Vagina (tissue), 2 donors: Measurements from ENCODE around the gene BFSP2. TPM values are rescaled to one million over a fixed set of nuclear protein-coding genes. Genes with fewer than 3 reads are reported as not detected.
"Not testable (repeated sequence)": the region's sequence is repeated elsewhere in the genome, so short reads cannot be mapped to it uniquely, and the experiment has no call there.

ENCODE experiments used
- DNase-seq, 2 donors: peaks; one replicate each; pipeline ENCODE4 v3.0.0-alpha.2; 2017; ENCODE audit errors: extremely low spot score in 2 of 2
- H3K27ac ChIP-seq: fragments of 200-600 bp; sonication (generic); one replicate; pipeline ENCODE4 v1.5.1; 2019
- H3K27me3 ChIP-seq: fragments of 200-600 bp; sonication (generic); one replicate; pipeline ENCODE4 v1.5.1; 2019
- H3K36me3 ChIP-seq, 2 donors: fragments of 200-600 bp; sonication (generic); one replicate each; pipeline ENCODE4 v1.5.1; 2017 to 2019
- H3K4me1 ChIP-seq: fragments of 200-600 bp; sonication (generic); one replicate; pipeline ENCODE4 v1.5.1; 2019
- H3K4me3 ChIP-seq, 2 donors: fragments of 200-600 bp; sonication (generic); 1 replicate in 1 of 2; 2 replicates in 1 of 2; pipeline ENCODE4 v1.5.1; 2016 to 2019
- H3K9me3 ChIP-seq: fragments of 200-600 bp; sonication (generic); one replicate; pipeline ENCODE4 v1.5.1; 2019
- POLR2A ChIP-seq, 2 donors: fragments of 450-650 bp; IDR thresholded peaks; one replicate each; pipeline ENCODE4 v1.6.1; 2017; ENCODE audit warnings: antibody characterized with exemption in 2 of 2, mild to moderate bottlenecking in 2 of 2, moderate library complexity in 2 of 2
- POLR2AphosphoS5 ChIP-seq, 2 donors: sonication (generic); formaldehyde crosslinking; IDR thresholded peaks; one replicate each; pipeline ENCODE4 v1.9.0; 2017; ENCODE audit warnings: antibody characterized with exemption in 2 of 2, mild to moderate bottlenecking in 2 of 2, low read depth in 1 of 2; ENCODE audit not compliant: insufficient read depth in 1 of 2
- intact Hi-C: fragments of 100-400 bp; cut with DNase I; formaldehyde crosslinking; loops from one replicate; pipeline ENCODE4 v1.15.1; 2023
- total RNA-seq: library from RNA; depleted of rRNA; stranded (reverse); fragments of >200 nt; gene quantifications from one replicate; pipeline ENCODE4 v1.2.3, GENCODE V29; 2016
- TF ChIP-seq, protein P1 (sequence below), 3 experiments: fragments of 450-650 bp in 2 of 3; fragments of 200-600 bp in 1 of 3; sonication (generic) in 1 of 3; IDR thresholded peaks; one replicate each; pipeline ENCODE4 v1.5.1; 2017 to 2019; ENCODE audit warnings: antibody characterized with exemption in 3 of 3, mild to moderate bottlenecking in 2 of 3, moderate library complexity in 2 of 3

The BFSP2 gene
- total RNA-seq, 1 donor from 2014 or later, result not detected

DNA sequence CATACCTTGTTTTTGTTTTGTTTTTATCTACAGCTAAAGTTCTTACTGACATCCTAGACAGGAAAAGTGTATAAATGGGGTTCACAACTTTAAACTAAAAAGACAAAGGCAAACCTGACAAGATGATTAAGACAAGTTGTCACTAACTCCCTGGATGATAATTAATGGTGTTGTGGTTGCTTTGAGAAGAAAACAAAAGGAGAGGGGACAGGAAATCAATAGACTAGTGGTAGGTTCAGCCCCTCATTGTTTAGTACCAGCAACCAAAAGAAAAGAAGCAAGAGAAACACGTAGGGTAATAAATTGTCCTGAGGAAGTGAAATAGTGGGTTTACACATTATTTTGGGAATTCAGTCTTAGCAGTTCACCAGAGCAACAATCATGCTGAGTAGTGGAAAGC, 78.8 kb downstream of the BFSP2 start:
- no peak for DNase-seq
- TF ChIP-seq POLR2AphosphoS5 (IDR thresholded peaks at IDR 0.05; ENCODE audit: insufficient read depth in 1 of 2, low read depth in 1 of 2) (no peak), POLR2A (IDR thresholded peaks at IDR 0.05) (no peak)
- TF ChIP-seq, protein P1, sequence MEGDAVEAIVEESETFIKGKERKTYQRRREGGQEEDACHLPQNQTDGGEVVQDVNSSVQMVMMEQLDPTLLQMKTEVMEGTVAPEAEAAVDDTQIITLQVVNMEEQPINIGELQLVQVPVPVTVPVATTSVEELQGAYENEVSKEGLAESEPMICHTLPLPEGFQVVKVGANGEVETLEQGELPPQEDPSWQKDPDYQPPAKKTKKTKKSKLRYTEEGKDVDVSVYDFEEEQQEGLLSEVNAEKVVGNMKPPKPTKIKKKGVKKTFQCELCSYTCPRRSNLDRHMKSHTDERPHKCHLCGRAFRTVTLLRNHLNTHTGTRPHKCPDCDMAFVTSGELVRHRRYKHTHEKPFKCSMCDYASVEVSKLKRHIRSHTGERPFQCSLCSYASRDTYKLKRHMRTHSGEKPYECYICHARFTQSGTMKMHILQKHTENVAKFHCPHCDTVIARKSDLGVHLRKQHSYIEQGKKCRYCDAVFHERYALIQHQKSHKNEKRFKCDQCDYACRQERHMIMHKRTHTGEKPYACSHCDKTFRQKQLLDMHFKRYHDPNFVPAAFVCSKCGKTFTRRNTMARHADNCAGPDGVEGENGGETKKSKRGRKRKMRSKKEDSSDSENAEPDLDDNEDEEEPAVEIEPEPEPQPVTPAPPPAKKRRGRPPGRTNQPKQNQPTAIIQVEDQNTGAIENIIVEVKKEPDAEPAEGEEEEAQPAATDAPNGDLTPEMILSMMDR (IDR thresholded peaks at IDR 0.05), result no peak
- Histone ChIP-seq H3K36me3 (no peaks in the 10 kb centered on the region), H3K27ac (no peak overlapping the region), H3K27me3 (no peaks in the 10 kb centered on the region), H3K4me3 (no peak overlapping the region), H3K9me3 (no peaks in the 10 kb centered on the region), H3K4me1 (peaks cover 19% of the 10 kb centered on the region)
- intact Hi-C loops, result no loop called here

DNA sequence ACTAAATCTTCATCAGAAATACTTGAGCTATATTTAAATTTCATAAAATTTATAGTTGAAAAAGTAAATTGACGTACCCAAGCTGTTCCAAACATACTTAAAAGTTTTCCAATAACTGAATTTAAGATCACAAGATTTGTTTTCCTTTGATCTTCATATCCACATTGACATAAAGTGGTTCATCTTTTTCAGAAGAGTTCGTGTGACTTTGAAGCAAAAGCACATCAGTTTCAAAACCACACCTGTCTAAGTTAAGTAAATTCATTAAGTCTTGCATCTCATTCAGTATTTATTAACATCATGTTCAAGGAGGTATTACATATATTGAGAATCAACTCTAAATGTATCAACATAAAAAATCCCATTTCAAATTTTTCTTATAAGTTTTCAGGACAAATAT, 79.5 kb downstream of the BFSP2 start:
- DNase-seq, result no peak
- intact Hi-C loops, result no loop called here

DNA sequence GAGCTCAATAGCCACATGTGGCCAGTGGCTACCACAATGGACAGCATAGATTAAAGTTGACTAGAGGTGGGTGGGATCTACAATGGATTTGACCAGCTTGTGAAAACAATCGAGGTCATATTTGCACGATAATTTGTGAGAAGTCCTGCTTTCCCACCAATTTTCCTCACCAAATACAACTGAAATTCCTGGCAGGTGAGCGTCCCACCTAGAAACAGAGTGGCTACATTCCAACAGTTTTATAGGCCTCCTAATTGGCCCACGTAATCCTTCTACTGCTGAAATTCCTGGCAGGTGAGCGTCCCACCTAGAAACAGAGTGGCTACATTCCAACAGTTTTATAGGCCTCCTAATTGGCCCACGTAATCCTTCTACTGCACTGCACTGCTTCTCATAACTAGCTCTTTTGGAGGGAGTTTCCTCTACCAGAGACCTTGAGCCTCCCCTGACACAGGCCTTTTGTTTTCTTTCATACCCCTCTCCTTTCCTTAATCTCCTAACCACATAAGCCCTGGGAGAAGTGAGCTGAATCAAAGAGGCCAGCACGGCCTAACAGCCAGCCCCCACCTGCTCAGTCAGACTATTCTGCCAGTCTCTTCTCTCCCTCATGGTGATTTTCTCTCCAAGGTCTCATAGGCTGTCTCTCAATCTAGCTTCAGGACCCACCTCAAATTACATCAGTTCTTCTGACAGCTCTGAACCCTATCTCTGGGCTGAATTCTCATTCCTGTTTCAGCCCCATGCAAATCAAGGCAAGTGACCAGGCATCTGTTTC, 80.2 kb downstream of the BFSP2 start:
- no peak overlapping the region for H3K27ac ChIP-seq
- intact Hi-C loops, result no loop called here
- H3K9me3 ChIP-seq, result no peaks in the 10 kb centered on the region
- no peak overlapping the region for H3K4me3 ChIP-seq
- no peaks in the 10 kb centered on the region for H3K27me3 ChIP-seq
- TF ChIP-seq, protein P1 (IDR thresholded peaks at IDR 0.05), result no peak
- no peak for TF ChIP-seq POLR2AphosphoS5 (IDR thresholded peaks at IDR 0.05; ENCODE audit: insufficient read depth in 1 of 2, low read depth in 1 of 2)
- TF ChIP-seq POLR2A (IDR thresholded peaks at IDR 0.05), result no peak
- peak in 1 of 2 donors; percentile 18 for DNase-seq
- H3K36me3 ChIP-seq, result no peaks in the 10 kb centered on the region
- H3K4me1 ChIP-seq, result peaks cover 5% of the 10 kb centered on the region

More for the DNA sequence above, 79.5 kb downstream of the BFSP2 start:
- no peaks in the 10 kb centered on the region for H3K9me3 ChIP-seq
- no peaks in the 10 kb centered on the region for H3K27me3 ChIP-seq
- peaks cover 12% of the 10 kb centered on the region for H3K4me1 ChIP-seq
- no peak for TF ChIP-seq POLR2AphosphoS5 (IDR thresholded peaks at IDR 0.05; ENCODE audit: insufficient read depth in 1 of 2, low read depth in 1 of 2)
- TF ChIP-seq POLR2A (IDR thresholded peaks at IDR 0.05), result no peak
- TF ChIP-seq, protein P1 (IDR thresholded peaks at IDR 0.05), result no peak
- H3K27ac ChIP-seq, result no peak overlapping the region
- no peak overlapping the region for H3K4me3 ChIP-seq
- H3K36me3 ChIP-seq, result no peaks in the 10 kb centered on the region

DNA sequence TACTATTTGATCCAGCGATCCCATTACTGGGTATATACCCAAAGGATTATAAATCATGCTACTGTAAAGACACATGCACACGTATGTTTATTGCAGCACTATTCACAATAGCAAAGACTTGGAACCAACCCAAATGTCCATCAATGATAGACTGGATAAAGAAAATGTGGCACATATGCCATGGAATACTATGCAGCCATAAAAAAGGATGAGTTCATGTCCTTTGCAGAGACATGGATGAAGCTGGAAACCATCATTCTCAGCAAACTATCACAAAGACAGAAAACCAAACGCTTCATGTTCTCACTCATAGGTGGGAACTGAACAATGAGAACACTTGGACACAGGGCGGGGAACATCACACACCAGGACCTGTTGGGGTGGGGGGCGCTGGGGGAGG, 82.6 kb downstream of the BFSP2 start:
- H3K4me1 ChIP-seq, DNase-seq, intact Hi-C loops, H3K27me3 ChIP-seq, H3K36me3 ChIP-seq, H3K4me3 ChIP-seq, H3K27ac ChIP-seq, H3K9me3 ChIP-seq: not testable (repeated sequence)

DNA sequence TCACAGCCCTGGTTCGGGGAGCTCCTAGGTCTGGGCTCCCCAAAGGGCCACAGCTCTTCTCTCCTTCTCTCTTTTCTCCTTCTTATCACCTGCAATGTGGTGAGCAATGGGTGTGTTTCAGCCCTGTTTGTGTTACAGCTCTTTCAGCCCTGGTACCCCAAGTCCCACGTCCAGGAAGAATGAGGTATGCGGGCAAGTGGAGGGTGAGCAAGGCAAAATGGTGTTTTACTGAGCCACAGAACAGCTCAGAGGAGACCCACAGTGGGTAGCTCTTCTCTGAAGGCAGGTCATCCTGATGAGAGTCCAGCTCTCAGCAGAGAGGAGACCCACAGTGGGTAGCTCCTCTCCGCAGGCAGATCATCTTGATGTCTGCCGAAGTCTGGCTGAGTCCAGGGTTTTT, 86.8 kb downstream of the BFSP2 start:
- TF ChIP-seq, protein P1 (IDR thresholded peaks at IDR 0.05), result no peak
- TF ChIP-seq POLR2AphosphoS5 (IDR thresholded peaks at IDR 0.05; ENCODE audit: insufficient read depth in 1 of 2, low read depth in 1 of 2), result no peak
- no peak for TF ChIP-seq POLR2A (IDR thresholded peaks at IDR 0.05)
- Histone ChIP-seq H3K27ac (no peak overlapping the region), H3K36me3 (no peaks in the 10 kb centered on the region), H3K27me3 (no peaks in the 10 kb centered on the region), H3K4me3 (no peak overlapping the region), H3K9me3 (no peaks in the 10 kb centered on the region), H3K4me1 (no peaks in the 10 kb centered on the region)
- intact Hi-C loops, result no loop called here
- DNase-seq, result peak in 1 of 2 donors; percentile 62
